OCI-LY3 (cell line): ENCODE measurements around the gene ACKR3.
A peak's percentile ranks its signal among the peaks of the same experiment; 100 is the strongest.

Experiments used
- H2AFZ ChIP-seq: fragments of 200-600, 300-600 bp; shearing (Covaris generic); 2 replicates; pipeline ENCODE4 v1.6.0; 2014; ENCODE audit warnings: antibody characterized with exemption, low read depth, low read length
- H3K27ac ChIP-seq: fragments of 200-600, 300-600 bp; sonication (generic); 2 replicates; pipeline ENCODE4 v1.5.1; 2014; ENCODE audit warnings: mild to moderate bottlenecking, low read length, moderate library complexity, mixed read lengths
- H3K27me3 ChIP-seq: fragments of 200-600, 300-600 bp; sonication (generic); 2 replicates; pipeline ENCODE4 v1.6.1; 2014; ENCODE audit warnings: low read depth, low read length, mixed read lengths
- H3K36me3 ChIP-seq: fragments of 200-600, 300-600 bp; sonication (generic); replicated peaks from 2 replicates; pipeline ENCODE3; 2014; ENCODE audit warnings: low read depth, low read length, mixed read lengths
- H3K4me1 ChIP-seq: fragments of 300-600, 200-600 bp; sonication (generic); 2 replicates; pipeline ENCODE4 v1.6.1; 2014; ENCODE audit warnings: low read length, mixed read lengths
- H3K4me2 ChIP-seq: fragments of 200-600, 300-600 bp; sonication (generic); 2 replicates; pipeline ENCODE4 v1.6.1; 2014; ENCODE audit warnings: low read length, mixed read lengths
- H3K4me3 ChIP-seq: fragments of 300-600, 200-600 bp; sonication (generic); 2 replicates; pipeline ENCODE4 v1.5.1; 2014; ENCODE audit warnings: antibody characterized with exemption, mild to moderate bottlenecking, low read length, moderate library complexity
- H3K79me2 ChIP-seq: fragments of 300-600, 200-600 bp; shearing (Covaris generic); 2 replicates; pipeline ENCODE4 v1.6.1; 2014; ENCODE audit warnings: mild to moderate bottlenecking, low read length, mixed read lengths
- H3K9ac ChIP-seq: fragments of 300-600, 200-600 bp; shearing (Covaris generic); 2 replicates; pipeline ENCODE4 v1.6.0; 2014; ENCODE audit warnings: mild to moderate bottlenecking, low read length, moderate library complexity
- H3K9me3 ChIP-seq: fragments of 200-600, 300-600 bp; shearing (Covaris generic); 2 replicates; pipeline ENCODE4 v1.6.1; 2014; ENCODE audit warnings: low read length, mixed read lengths; ENCODE audit not compliant: insufficient read depth
- H4K20me1 ChIP-seq: fragments of 200-600, 300-600 bp; sonication (generic); 2 replicates; pipeline ENCODE4 v1.6.1; 2016; ENCODE audit warnings: low read length, mixed read lengths; ENCODE audit not compliant: insufficient read depth
- CTCF ChIP-seq: fragments of 200-600, 300-600 bp; sonication (generic); IDR thresholded peaks from 2 replicates; pipeline ENCODE4 v1.5.1; 2014; ENCODE audit warnings: antibody characterized with exemption, low read length, low read depth
- EZH2phosphoT487 ChIP-seq: fragments of 200-600 bp; shearing (Covaris generic); IDR thresholded peaks from 2 replicates; pipeline ENCODE4 v1.6.1; 2018; ENCODE audit warnings: antibody characterized with exemption, mixed run types, low read depth

ACKR3 gene

GRCh38 chr2:236569573-236569973 is at the start of gene ACKR3:
Gene ACKR3 (plus strand): TSS chr2:236569825. CDS start chr2:236580466, 10,641 bp downstream.
- H3K79me2 ChIP-seq, result no peaks in the 10 kb centered on the region
- H3K4me1 ChIP-seq, result peaks cover 43% of the 10 kb centered on the region
- H3K9ac ChIP-seq, result peak within 1 kb of the TSS; percentile 71
- H3K9me3 ChIP-seq, result no peaks in the 10 kb centered on the region
- H3K4me2 ChIP-seq, result peak within 1 kb of the TSS; percentile 94
- no peaks in the 10 kb centered on the region for H4K20me1 ChIP-seq
- 0 out of 2 replicates have a peak, but pooled peaks cover 27% of the 10 kb centered on the region for H3K27me3 ChIP-seq
- peak within 1 kb of the TSS; percentile 46 for H3K27ac ChIP-seq
- no peaks in the 10 kb centered on the region for H3K36me3 ChIP-seq
- peak; percentile 66 for TF ChIP-seq CTCF
- no peak for TF ChIP-seq EZH2phosphoT487
- H2AFZ ChIP-seq, result no peak within 1 kb of the TSS; the same call in 1 of the 2 replicates
- peak within 1 kb of the TSS; percentile 84 for H3K4me3 ChIP-seq

DNA sequence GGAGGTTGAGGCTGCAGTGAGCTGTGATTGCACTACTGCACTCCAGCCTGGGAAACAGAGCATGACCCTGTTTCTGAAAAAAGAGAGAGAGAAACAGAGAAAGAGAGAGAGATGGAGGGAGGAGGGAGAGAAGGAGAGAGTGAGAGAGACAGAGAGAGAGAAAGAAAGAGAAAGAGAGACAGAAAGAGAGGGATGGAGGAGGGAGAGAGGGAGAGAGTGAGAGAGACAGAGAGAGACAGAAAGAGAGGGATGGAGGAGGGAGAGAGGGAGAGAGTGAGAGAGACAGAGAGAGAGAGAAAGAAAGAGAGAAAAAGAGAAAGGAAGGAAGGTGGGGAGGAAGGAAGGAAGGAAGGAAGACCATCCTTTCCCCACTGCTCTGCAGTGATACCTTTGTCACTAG is 48.1 kb upstream of the ACKR3 start:
- Histone ChIP-seq H3K9me3 (no peaks in the 10 kb centered on the region), H3K27me3 (no peaks in the 10 kb centered on the region), H3K79me2 (no peaks in the 10 kb centered on the region), H3K4me2 (no peak overlapping the region), H3K9ac (no peak overlapping the region), H3K4me1 (peaks cover 17% of the 10 kb centered on the region), H4K20me1 (no peaks in the 10 kb centered on the region), H3K27ac (no peak overlapping the region), H3K4me3 (no peak overlapping the region), H2AFZ (no peak overlapping the region), H3K36me3 (no peaks in the 10 kb centered on the region)
- no peak for TF ChIP-seq EZH2phosphoT487

DNA sequence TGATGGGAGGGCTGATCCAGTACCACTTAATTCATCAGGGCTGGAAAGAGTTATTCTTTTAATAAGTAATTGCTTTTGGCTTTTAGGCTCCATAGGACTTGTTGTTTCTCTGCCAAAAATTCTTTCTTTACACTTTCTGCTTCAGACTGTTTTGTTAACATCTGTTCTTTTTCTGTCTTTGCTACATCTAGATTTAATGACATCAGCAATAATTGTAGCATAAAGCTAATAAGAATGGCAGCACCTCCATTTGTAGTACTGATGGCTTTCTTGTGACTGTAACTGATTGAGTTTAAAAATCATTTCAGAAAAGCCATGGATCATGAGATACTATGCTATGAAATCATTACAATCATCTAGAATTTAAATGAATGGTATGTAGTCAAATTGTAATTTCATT is 46.4 kb upstream of the ACKR3 start:
- no peak overlapping the region for H2AFZ ChIP-seq
- no peaks in the 10 kb centered on the region for H3K36me3 ChIP-seq
- H3K79me2 ChIP-seq, result no peaks in the 10 kb centered on the region
- H3K4me2 ChIP-seq, result no peak overlapping the region
- H3K9ac ChIP-seq, result no peak overlapping the region
- no peak overlapping the region for H3K4me3 ChIP-seq
- peaks cover under 1% of the 10 kb centered on the region; the same call in 1 of the 2 replicates for H3K4me1 ChIP-seq
- H3K9me3 ChIP-seq, result no peaks in the 10 kb centered on the region
- TF ChIP-seq EZH2phosphoT487 (no peak), CTCF (no peak)
- H4K20me1 ChIP-seq, result no peaks in the 10 kb centered on the region
- H3K27ac ChIP-seq, result no peak overlapping the region
- no peaks in the 10 kb centered on the region for H3K27me3 ChIP-seq

- H3K9ac ChIP-seq, result no peak overlapping the region
- no peaks in the 10 kb centered on the region for H3K79me2 ChIP-seq
- H3K27ac ChIP-seq, result no peak overlapping the region
- H3K27me3 ChIP-seq, result no peaks in the 10 kb centered on the region
- no peak overlapping the region for H3K4me3 ChIP-seq
- H3K4me1 ChIP-seq, result no peaks in the 10 kb centered on the region
- no peaks in the 10 kb centered on the region for H3K36me3 ChIP-seq
- no peak overlapping the region for H3K4me2 ChIP-seq
- H3K9me3 ChIP-seq, result no peaks in the 10 kb centered on the region
- TF ChIP-seq CTCF, result no peak
- no peak for TF ChIP-seq EZH2phosphoT487
- no peaks in the 10 kb centered on the region for H4K20me1 ChIP-seq
- no peak overlapping the region for H2AFZ ChIP-seq
Measured at GRCh38 chr2:236525411-236525997, 44.1 kb upstream of the ACKR3 start.
